A673 (cell line): ENCODE measurements around the gene ABCB8. TPM values are rescaled to one million over a fixed set of nuclear protein-coding genes. Genes with fewer than 3 reads are reported as not detected.

Source experiments
- BruUV-seq: library from RNA; stranded (reverse); fragments of 400-500 nt; replicated peaks from 2 replicates; lab custom pipeline; 2021; lab: Mats Ljungman, UMichigan
- CTCF ChIA-PET: fragments of 300-600 bp; sonication (Branson Sonifier 250); formaldehyde crosslinking; loops from one replicate; lab custom pipeline; 2022; ENCODE audit warnings: antibody characterized with exemption; lab: Charles Lee
- POLR2A ChIA-PET: fragments of 300-600 bp; sonication (Branson Sonifier 250); formaldehyde crosslinking; loops from one replicate; lab custom pipeline; 2022; ENCODE audit warnings: antibody characterized with exemption; ENCODE audit not compliant: low non-redundant PET; lab: Charles Lee
- DNase-seq: peaks from one replicate; pipeline ENCODE4 v3.0.0-alpha.2; 2015; ENCODE audit warnings: low spot score
- H3K27ac ChIP-seq: fragments of 200-600 bp; sonication (generic); 2 replicates; pipeline ENCODE4 v1.5.1; 2016; ENCODE audit warnings: mixed run types, low read depth, mild to moderate bottlenecking, mixed read lengths, antibody characterized with exemption, low read length; ENCODE audit not compliant: poor library complexity, severe bottlenecking
- H3K27me3 ChIP-seq: fragments of 200-600 bp; sonication (generic); replicated peaks from 2 replicates; pipeline ENCODE4 v1.6.1; 2017; ENCODE audit warnings: mixed run types, low read depth, mild to moderate bottlenecking, mixed read lengths, antibody characterized with exemption, low read length; ENCODE audit not compliant: insufficient read depth, poor library complexity
- H3K36me3 ChIP-seq: fragments of 200-600 bp; sonication (generic); 2 replicates; pipeline ENCODE4 v1.6.1; 2016; ENCODE audit warnings: mixed run types, mild to moderate bottlenecking, mixed read lengths, antibody characterized with exemption, low read length; ENCODE audit not compliant: insufficient read depth, poor library complexity, severe bottlenecking
- H3K4me1 ChIP-seq: fragments of 200-600 bp; sonication (generic); 2 replicates; pipeline ENCODE4 v1.6.1; 2017; ENCODE audit warnings: mixed run types, mild to moderate bottlenecking, mixed read lengths, antibody characterized with exemption, low read length; ENCODE audit not compliant: insufficient read depth, poor library complexity, severe bottlenecking
- H3K4me3 ChIP-seq: fragments of 200-600 bp; sonication (generic); 2 replicates; pipeline ENCODE4 v1.5.1; 2016; ENCODE audit warnings: low read depth, mixed run types, mild to moderate bottlenecking, mixed read lengths, low read length; ENCODE audit not compliant: poor library complexity, severe bottlenecking
- H3K9me3 ChIP-seq: fragments of 200-600 bp; sonication (generic); 2 replicates; pipeline ENCODE4 v1.6.1; 2016; ENCODE audit warnings: mixed run types, low read depth, mild to moderate bottlenecking, mixed read lengths, antibody characterized with exemption, low read length; ENCODE audit not compliant: poor library complexity, severe bottlenecking
- CTCF ChIP-seq: fragments of 300-800, 200-600 bp; sonication (generic); conservative IDR thresholded peaks from 2 replicates; pipeline ENCODE4 v1.5.1; 2017; ENCODE audit warnings: low read depth, mild to moderate bottlenecking, antibody characterized with exemption, low read length, moderate library complexity, mixed read lengths
- EZH2 ChIP-seq: fragments of 200-600 bp; sonication (generic); IDR thresholded peaks from 2 replicates; pipeline ENCODE4 v1.6.1; 2017; ENCODE audit warnings: borderline replicate concordance, low read depth, mild to moderate bottlenecking, mixed read lengths, antibody characterized with exemption, low read length; ENCODE audit not compliant: poor library complexity, severe bottlenecking
- intact Hi-C: fragments of 100-400 bp; cut with micrococcal nuclease; formaldehyde crosslinking; loops from one replicate; pipeline ENCODE4 v1.10.0; 2022; ENCODE audit not compliant: unreplicated experiment
- total RNA-seq: library from RNA; stranded (reverse); gene quantifications from 2 replicates; pipeline ENCODE4 v1.2.3, GENCODE V29; 2021

ABCB8 gene
- total RNA-seq, 1 experiment from 2014 or later = 50.9 TPM

GRCh38 chr7:151077705-151078232 lies 49.5 kb downstream of the ABCB8 start:
- ChIA-PET CTCF (no interaction called here), POLR2A (no interaction called here)
- no peak for DNase-seq
- Histone ChIP-seq H3K4me3 (no peak overlapping the region), H3K27ac (no peak overlapping the region), H3K9me3 (no peaks in the 10 kb centered on the region), H3K27me3 (no peaks in the 10 kb centered on the region), H3K4me1 (peaks cover 31% of the 10 kb centered on the region), H3K36me3 (peaks cover 42% of the 10 kb centered on the region)
- no TSS peak for BruUV-seq
- intact Hi-C loops = no loop called here
- TF ChIP-seq CTCF = no peak
- TF ChIP-seq EZH2 = no peak

GRCh38 chr7:151078233-151079040 lies 50.2 kb downstream of the ABCB8 start:
- CTCF ChIA-PET = no interaction called here
- H3K9me3 ChIP-seq = no peaks in the 10 kb centered on the region
- H3K27ac ChIP-seq = no peak overlapping the region
- DNase-seq = peak; percentile 50
- H3K36me3 ChIP-seq = peaks cover 39% of the 10 kb centered on the region
- H3K4me1 ChIP-seq = peaks cover 33% of the 10 kb centered on the region
- intact Hi-C loops = no loop called here
- no peaks in the 10 kb centered on the region for H3K27me3 ChIP-seq
- BruUV-seq = no TSS peak
- no peak overlapping the region for H3K4me3 ChIP-seq
- POLR2A ChIA-PET = no interaction called here
- no peak for TF ChIP-seq EZH2
- no peak for TF ChIP-seq CTCF

GRCh38 chr7:151079199-151079910 lies 51.1 kb downstream of the ABCB8 start:
- intact Hi-C loops = no loop called here
- Histone ChIP-seq H3K36me3 (peaks cover 30% of the 10 kb centered on the region), H3K9me3 (no peaks in the 10 kb centered on the region), H3K27me3 (no peaks in the 10 kb centered on the region), H3K27ac (peak overlapping the region; percentile 95), H3K4me1 (peaks cover 37% of the 10 kb centered on the region), H3K4me3 (peak overlapping the region; percentile 99)
- TF ChIP-seq CTCF (no peak), EZH2 (no peak)
- ChIA-PET CTCF (interaction anchor here (0.6 kb wide), 1 partner anchor 70 kb away, joined by 4 read pairs; no protein-coding TSS in a partner anchor), POLR2A (no interaction called here)
- no TSS peak for BruUV-seq
- no peak for DNase-seq
